COR-L47 (cell line): Measurements from ENCODE around the gene PIAS1.
"Not testable (repeated sequence)": the region's sequence is repeated elsewhere in the genome, so short reads cannot be mapped to it uniquely, and the experiment has no call there.

Experiments
- DNase-seq: peaks from one replicate; lab custom pipeline; 2025; lab: John Stamatoyannopoulos, UW

The PIAS1 gene

GRCh38 chr15:68234520-68234919 is 180.4 kb downstream of the PIAS1 start:
- not testable (repeated sequence) for DNase-seq

- DNase-seq = no peak
Measured at GRCh38 chr15:68235022-68235421, 180.9 kb downstream of the PIAS1 start.

- no peak for DNase-seq
Measured at GRCh38 chr15:68239025-68239424, 184.9 kb downstream of the PIAS1 start.

- DNase-seq = no peak
Measured at GRCh38 chr15:68241088-68241935, 187.2 kb downstream of the PIAS1 start.
